ENCODE data around the gene ZNF710.

GRCh38 chr15:90046911-90047392, 45.8 kb downstream of the ZNF710 start:
- TF ChIP-seq POLR2AphosphoS5 (IDR thresholded peaks at IDR 0.05), result peak in 2 of 3 donors; percentile 70 to 92
- no peak for TF ChIP-seq CTCF (IDR thresholded peaks at IDR 0.05)
